ENCODE results near the gene TPM1. TPM values are rescaled to one million over a fixed set of nuclear protein-coding genes. Genes with fewer than 3 reads are reported as not detected.

TPM1 gene
- total and polyA plus RNA-seq, 2 of the 4 experiments (the other 2 are of a cell fraction) = 661 to 1,623 TPM

DNA sequence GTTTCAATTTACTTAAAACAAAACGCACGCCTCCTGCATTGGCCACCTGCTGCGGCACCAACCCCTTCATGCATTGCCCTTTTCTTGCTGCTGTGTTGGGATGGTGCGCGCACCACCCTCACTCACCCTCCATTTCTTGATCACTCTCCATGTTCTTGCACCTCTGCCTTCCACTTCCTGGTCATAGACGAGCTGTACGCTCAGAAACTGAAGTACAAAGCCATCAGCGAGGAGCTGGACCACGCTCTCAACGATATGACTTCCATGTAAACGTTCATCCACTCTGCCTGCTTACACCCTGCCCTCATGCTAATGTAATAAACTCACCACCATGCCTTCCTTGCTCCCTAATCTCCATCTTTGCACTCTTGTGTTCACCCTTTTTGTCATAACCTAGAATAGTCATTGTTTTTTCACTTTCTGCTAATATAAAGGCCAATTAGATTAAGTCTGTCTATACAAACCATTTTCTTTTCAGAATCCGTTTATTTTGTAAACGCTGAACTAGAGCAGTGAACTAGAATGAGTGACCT is 21.4 kb downstream of the TPM1 start:
- no peak overlapping the region for H3K9ac ChIP-seq (ENCODE audit: low read depth, low read length)
- no peak overlapping the region for H2BK20ac ChIP-seq (ENCODE audit: low read depth, low read length)
- CTCF ChIA-PET = interaction anchor here (1.2 kb wide), 1 partner anchor 282 kb away, joined by 3 read pairs; no protein-coding TSS in a partner anchor
- H4K91ac ChIP-seq (ENCODE audit: insufficient read depth, low read depth, low read length) = no peak overlapping the region
- no peak overlapping the region for H2BK15ac ChIP-seq (ENCODE audit: low read depth, low read length)
- H2AFZ ChIP-seq (replicated peaks; ENCODE audit: low read length, poor library complexity) = no peak overlapping the region
- no peak overlapping the region for H3K56ac ChIP-seq (ENCODE audit: extremely low read depth, insufficient read depth, low read length)
- no TSS peak for BruUV-seq (replicated peaks)
- DNase-seq (no peak), ATAC-seq (ENCODE audit: low read depth) (no peak)
- no peak overlapping the region for H2BK120ac ChIP-seq (ENCODE audit: low read depth, low read length)
- peaks cover 42 to 82% of the 10 kb centered on the region in 2 experiments for H3K79me1 ChIP-seq (ENCODE audit: low read depth in 1 of 2, low read length in 2 of 2)
- TF ChIP-seq MAFK (IDR thresholded peaks at IDR 0.05; ENCODE audit: low read depth, low read length) (no peak), CHD1 (IDR thresholded peaks at IDR 0.05; ENCODE audit: low read depth, low read length) (no peak), BHLHE40 (IDR thresholded peaks at IDR 0.05; ENCODE audit: low read depth, low read length) (no peak)
- TF ChIP-seq, protein P1, sequence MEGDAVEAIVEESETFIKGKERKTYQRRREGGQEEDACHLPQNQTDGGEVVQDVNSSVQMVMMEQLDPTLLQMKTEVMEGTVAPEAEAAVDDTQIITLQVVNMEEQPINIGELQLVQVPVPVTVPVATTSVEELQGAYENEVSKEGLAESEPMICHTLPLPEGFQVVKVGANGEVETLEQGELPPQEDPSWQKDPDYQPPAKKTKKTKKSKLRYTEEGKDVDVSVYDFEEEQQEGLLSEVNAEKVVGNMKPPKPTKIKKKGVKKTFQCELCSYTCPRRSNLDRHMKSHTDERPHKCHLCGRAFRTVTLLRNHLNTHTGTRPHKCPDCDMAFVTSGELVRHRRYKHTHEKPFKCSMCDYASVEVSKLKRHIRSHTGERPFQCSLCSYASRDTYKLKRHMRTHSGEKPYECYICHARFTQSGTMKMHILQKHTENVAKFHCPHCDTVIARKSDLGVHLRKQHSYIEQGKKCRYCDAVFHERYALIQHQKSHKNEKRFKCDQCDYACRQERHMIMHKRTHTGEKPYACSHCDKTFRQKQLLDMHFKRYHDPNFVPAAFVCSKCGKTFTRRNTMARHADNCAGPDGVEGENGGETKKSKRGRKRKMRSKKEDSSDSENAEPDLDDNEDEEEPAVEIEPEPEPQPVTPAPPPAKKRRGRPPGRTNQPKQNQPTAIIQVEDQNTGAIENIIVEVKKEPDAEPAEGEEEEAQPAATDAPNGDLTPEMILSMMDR (conservative IDR thresholded peaks at IDR 0.05; ENCODE audit: low read depth, low read length) = no peak
- no peak overlapping the region for H3K4ac ChIP-seq (ENCODE audit: low read depth, low read length)
- H4K5ac ChIP-seq (ENCODE audit: low read depth, low read length) = no peak overlapping the region; the same call in 1 of the 2 replicates
- H2AK5ac ChIP-seq (ENCODE audit: low read depth, low read length) = 0 out of 2 replicates have a peak overlapping the region, but pooled peaks have one; percentile 5
- no peaks in the 10 kb centered on the region for H3K27me3 ChIP-seq (ENCODE audit: control insufficient read depth, insufficient read depth, low read length)
- peak overlapping the region; percentile 56 for H2BK5ac ChIP-seq (ENCODE audit: low read depth, low read length, poor library complexity, severe bottlenecking)
- H3K23ac ChIP-seq (ENCODE audit: low read depth, low read length) = peak overlapping the region; percentile 14; the same call in 1 of the 2 replicates
- intact Hi-C loops (cut with micrococcal nuclease) = no loop called here
- H4K8ac ChIP-seq (ENCODE audit: low read depth in 2 of 2, low read length in 2 of 2) = 0 out of 4 replicates have a peak overlapping the region, but pooled peaks of 1 of the 2 experiments have one; percentile 2
- peak overlapping the region; percentile 30 for H2AK9ac ChIP-seq (replicated peaks; ENCODE audit: low read depth, low read length, poor library complexity)
- H3K4me2 ChIP-seq (ENCODE audit: low read depth, low read length) = no peak overlapping the region
- H3K9me3 ChIP-seq (ENCODE audit: control insufficient read depth, insufficient read depth, low read length) = no peaks in the 10 kb centered on the region
- H3K18ac ChIP-seq (ENCODE audit: low read depth, low read length) = no peak overlapping the region
- peak overlapping the region; percentile 29; the same call in 1 of the 2 replicates for H3K14ac ChIP-seq (replicated peaks; ENCODE audit: low read depth, low read length)
- no CpG with 5 or more reads among the region's 13 CpGs for WGBS, 2 experiments (ENCODE audit: extremely low coverage in 2 of 2, insufficient read length in 1 of 2)
- POLR2A ChIA-PET (ENCODE audit: unreplicated experiment) = no interaction called here
- H4K20me1 ChIP-seq (ENCODE audit: insufficient read depth, low read length) = peaks cover 82% of the 10 kb centered on the region
- dilution Hi-C loops (cut with HindIII; ENCODE audit: low sequenced_read_pairs, unreplicated experiment) = no loop called here
- H3K4me3 ChIP-seq (ENCODE audit: insufficient read depth, low read depth, low read length) = no peak overlapping the region
- in situ Hi-C loops (cut with MboI; ENCODE audit: low sequenced_read_pairs) = no loop called here
- H3K36me3 ChIP-seq (ENCODE audit: control insufficient read depth, insufficient read depth, low read length) = peaks cover 74% of the 10 kb centered on the region
- peaks cover 32% of the 10 kb centered on the region for H3K9me1 ChIP-seq (ENCODE audit: insufficient read depth, low read length)
- H3K4me1 ChIP-seq (ENCODE audit: control insufficient read depth, insufficient read depth, low read length) = peaks cover 28% of the 10 kb centered on the region
- peak overlapping the region; percentile 2; the same call in 1 of the 2 replicates for H3K27ac ChIP-seq (ENCODE audit: insufficient read depth, low read length)
